Measurements from ENCODE around the gene NTF4.

GRCh38 chr19:49109051-49109450 lies 44.4 kb upstream of the NTF4 start:
- TF ChIP-seq ESRRG (CRISPR knock-in tag; IDR thresholded peaks at IDR 0.05), result no peak
- no peak for TF ChIP-seq ZFP3 (CRISPR knock-in tag; IDR thresholded peaks at IDR 0.05)
- no peak for TF ChIP-seq PATZ1 (CRISPR knock-in tag; IDR thresholded peaks at IDR 0.05; ENCODE audit: borderline replicate concordance)
- TF ChIP-seq POU6F1 (CRISPR knock-in tag; IDR thresholded peaks at IDR 0.05; ENCODE audit: borderline replicate concordance, low read depth), result no peak
- TF ChIP-seq CREB5 (CRISPR knock-in tag; IDR thresholded peaks at IDR 0.05; ENCODE audit: low read depth), result no peak
- TF ChIP-seq TSHZ2 (CRISPR knock-in tag; IDR thresholded peaks at IDR 0.05), result no peak
- TF ChIP-seq ZNF8 (CRISPR knock-in tag; IDR thresholded peaks at IDR 0.05), result no peak
- no peak for TF ChIP-seq RARB (CRISPR knock-in tag; IDR thresholded peaks at IDR 0.05)
- TF ChIP-seq ISL1 (CRISPR knock-in tag; IDR thresholded peaks at IDR 0.05), result no peak
- no peak for TF ChIP-seq OSR1 (CRISPR knock-in tag; IDR thresholded peaks at IDR 0.05)
- no peak for TF ChIP-seq TOX (CRISPR knock-in tag; IDR thresholded peaks at IDR 0.05; ENCODE audit: borderline replicate concordance)
- no peak for TF ChIP-seq ZNF70 (CRISPR knock-in tag; IDR thresholded peaks at IDR 0.05)

Data from SK-N-SH treated with all-trans-retinoic acid at 6 μM for 48 hours (cell line).